ENCODE data around the gene AGAP1. TPM values are rescaled to one million over a fixed set of nuclear protein-coding genes. Genes with fewer than 3 reads are reported as not detected.

The AGAP1 gene
- polyA plus RNA-seq, 1 experiment: 12.4 TPM

DNA sequence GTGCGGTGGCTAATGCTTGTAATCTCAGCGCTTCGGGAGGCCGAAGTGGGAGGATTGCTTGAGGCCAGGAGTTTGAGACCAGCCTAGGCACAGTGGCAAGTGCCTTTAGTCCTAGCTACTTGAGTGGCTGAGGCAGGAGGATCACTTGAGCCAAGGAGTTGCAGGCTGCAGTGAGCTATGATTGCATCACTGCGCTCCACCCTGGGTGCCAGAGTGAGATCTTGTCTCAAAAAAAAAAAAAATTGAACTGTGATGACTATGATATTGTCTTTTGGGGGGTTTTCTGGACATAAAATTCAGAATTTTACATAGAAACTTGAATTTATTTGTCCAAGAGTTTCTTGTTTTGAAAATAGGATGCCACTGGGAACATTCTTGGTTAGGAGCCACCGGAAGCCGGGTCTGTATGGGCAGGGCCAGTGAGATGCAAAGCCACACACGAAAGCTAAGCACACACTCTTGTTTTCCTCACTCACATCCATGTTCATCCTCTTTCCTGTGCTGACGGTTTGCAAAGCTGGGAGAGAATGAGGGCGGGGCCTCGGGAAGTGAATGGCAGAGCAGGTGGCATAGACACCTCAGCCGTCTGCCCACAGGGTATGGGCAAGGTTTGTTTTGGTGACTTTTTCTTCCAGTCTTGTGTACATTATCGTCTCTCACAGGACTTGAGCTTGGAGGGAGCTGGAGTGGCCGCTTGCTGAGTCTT lies 12.6 kb downstream of the AGAP1 start:
- no peak overlapping the region for H3K27ac ChIP-seq (ENCODE audit: low read depth, low read length)
- TF ChIP-seq, protein P1, sequence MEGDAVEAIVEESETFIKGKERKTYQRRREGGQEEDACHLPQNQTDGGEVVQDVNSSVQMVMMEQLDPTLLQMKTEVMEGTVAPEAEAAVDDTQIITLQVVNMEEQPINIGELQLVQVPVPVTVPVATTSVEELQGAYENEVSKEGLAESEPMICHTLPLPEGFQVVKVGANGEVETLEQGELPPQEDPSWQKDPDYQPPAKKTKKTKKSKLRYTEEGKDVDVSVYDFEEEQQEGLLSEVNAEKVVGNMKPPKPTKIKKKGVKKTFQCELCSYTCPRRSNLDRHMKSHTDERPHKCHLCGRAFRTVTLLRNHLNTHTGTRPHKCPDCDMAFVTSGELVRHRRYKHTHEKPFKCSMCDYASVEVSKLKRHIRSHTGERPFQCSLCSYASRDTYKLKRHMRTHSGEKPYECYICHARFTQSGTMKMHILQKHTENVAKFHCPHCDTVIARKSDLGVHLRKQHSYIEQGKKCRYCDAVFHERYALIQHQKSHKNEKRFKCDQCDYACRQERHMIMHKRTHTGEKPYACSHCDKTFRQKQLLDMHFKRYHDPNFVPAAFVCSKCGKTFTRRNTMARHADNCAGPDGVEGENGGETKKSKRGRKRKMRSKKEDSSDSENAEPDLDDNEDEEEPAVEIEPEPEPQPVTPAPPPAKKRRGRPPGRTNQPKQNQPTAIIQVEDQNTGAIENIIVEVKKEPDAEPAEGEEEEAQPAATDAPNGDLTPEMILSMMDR (IDR thresholded peaks at IDR 0.05; ENCODE audit: low read depth, low read length): no peak
- H3K4me3 ChIP-seq (ENCODE audit: low read depth, low read length): no peak overlapping the region
- ChIA-PET CTCF (interaction anchor here (1.5 kb wide), 1 partner anchor 89 kb away, joined by 6 read pairs; no protein-coding TSS in a partner anchor), POLR2A (no interaction called here)
- no peak for DNase-seq (ENCODE audit: low read depth, low spot score)
- H3K27me3 ChIP-seq (ENCODE audit: control insufficient read depth, insufficient read depth, low read length): no peaks in the 10 kb centered on the region
- no peaks in the 10 kb centered on the region; the same call in 1 of the 2 replicates for H3K9me3 ChIP-seq (ENCODE audit: control insufficient read depth, insufficient read depth, low read length)

DNA sequence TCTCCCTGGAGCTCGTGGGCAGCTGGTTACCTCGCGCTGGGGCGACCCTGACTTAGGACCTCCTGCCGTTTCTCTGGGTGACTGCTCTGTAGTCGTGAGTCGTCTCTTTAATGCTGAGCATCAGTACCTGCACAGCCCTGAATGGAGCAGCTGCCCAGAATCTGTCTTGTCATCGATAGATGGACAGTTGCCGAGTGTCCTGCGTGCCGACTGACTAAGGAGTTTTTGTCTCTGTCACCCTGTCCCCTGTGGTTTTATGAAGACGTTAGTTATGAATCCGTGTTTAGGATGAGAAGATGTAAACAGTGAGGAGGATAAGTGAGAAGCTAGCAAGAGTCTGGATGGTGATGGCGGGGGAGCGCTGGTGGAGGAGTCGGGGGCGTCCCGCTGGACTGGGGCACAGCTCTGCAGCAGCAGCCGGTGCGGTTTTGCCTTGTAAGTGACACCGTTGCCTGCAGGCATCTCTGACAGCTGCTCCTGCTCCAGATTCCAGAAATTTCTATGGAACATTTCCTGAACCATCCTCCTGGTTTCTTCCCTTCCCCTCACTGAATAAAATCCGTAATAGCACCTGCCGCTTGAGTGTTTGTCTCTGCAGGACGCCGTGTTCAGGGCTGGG lies 13.3 kb downstream of the AGAP1 start:
- Histone ChIP-seq H3K4me3 (ENCODE audit: low read depth, low read length) (no peak overlapping the region), H3K9me3 (ENCODE audit: control insufficient read depth, insufficient read depth, low read length) (no peaks in the 10 kb centered on the region; the same call in 1 of the 2 replicates), H3K27me3 (ENCODE audit: control insufficient read depth, insufficient read depth, low read length) (no peaks in the 10 kb centered on the region), H3K27ac (ENCODE audit: low read depth, low read length) (no peak overlapping the region)
- no peak for DNase-seq (ENCODE audit: low read depth, low spot score)
- ChIA-PET CTCF (interaction anchor here (1.3 kb wide), 1 partner anchor 45 kb away, joined by 3 read pairs; no protein-coding TSS in a partner anchor), POLR2A (no interaction called here)
- TF ChIP-seq, protein P1 (IDR thresholded peaks at IDR 0.05; ENCODE audit: low read depth, low read length): no peak

DNA sequence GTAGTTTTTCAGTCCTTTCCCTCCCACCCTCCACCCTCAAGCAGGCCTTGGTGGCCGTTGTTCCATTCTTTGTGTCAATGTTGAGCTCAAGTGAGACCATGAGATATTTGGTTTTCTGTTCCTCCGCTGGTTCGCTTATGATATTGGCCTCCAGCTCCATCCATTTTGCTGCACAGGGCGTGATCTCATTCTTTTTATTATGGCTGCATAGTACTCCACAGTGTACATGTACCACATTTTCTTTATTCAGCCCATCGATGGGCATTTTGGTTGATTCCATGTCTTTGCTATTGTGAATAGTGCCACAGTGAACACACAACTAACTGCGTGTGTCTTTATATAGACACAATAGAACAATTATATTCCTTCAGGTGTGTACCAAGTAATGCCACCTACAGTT lies 14.1 kb downstream of the AGAP1 start:
- no peak for DNase-seq (ENCODE audit: low read depth, low spot score)
- ChIA-PET POLR2A (no interaction called here), CTCF (interaction anchor here (0.9 to 1.3 kb wide), 2 partner anchors 44 to 238 kb away, joined by 3 to 10 read pairs; no protein-coding TSS in a partner anchor)
- no peaks in the 10 kb centered on the region; the same call in 1 of the 2 replicates for H3K9me3 ChIP-seq (ENCODE audit: control insufficient read depth, insufficient read depth, low read length)
- TF ChIP-seq, protein P1 (IDR thresholded peaks at IDR 0.05; ENCODE audit: low read depth, low read length): no peak
- no peaks in the 10 kb centered on the region for H3K27me3 ChIP-seq (ENCODE audit: control insufficient read depth, insufficient read depth, low read length)
- no peak overlapping the region for H3K4me3 ChIP-seq (ENCODE audit: low read depth, low read length)
- no peak overlapping the region for H3K27ac ChIP-seq (ENCODE audit: low read depth, low read length)

DNA sequence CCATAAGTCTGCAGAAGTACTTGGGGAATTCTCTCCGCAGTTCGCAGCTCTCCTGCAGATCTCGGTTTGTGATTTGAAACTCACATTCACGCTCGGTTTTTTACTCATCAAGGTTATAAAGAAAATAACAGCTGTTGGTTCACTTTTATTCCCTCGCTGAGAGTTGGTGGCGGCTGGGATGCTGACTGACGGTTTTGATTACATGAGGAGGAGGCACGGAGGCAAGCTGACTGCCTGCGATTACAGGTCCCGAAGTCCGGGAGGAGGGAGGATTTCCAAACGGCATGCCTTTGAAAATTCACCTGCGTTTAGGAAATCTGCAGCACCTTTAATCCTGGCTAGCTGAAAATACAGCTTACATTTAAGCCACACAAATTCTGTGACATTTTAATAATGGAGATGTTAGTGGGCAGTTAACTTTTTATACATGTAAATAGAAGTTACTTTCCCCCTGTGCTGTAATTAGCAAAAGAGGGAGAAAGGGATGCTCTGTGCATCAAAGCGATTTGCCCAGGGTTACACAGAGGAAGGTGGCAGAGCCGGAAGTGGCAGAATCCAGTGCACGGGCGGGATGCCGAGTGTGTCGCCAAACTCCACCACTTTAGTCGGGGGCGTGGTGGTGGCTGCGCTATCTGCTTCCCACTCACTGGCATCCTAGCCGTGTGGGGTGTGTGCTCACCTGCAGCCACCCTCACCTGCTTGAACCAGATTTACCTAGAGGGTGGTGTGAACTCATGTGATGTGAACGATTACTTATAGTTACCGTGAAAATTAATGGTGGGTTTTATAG lies 14.7 kb downstream of the AGAP1 start:
- no peak for DNase-seq (ENCODE audit: low read depth, low spot score)
- H3K27ac ChIP-seq (ENCODE audit: low read depth, low read length): no peak overlapping the region
- TF ChIP-seq, protein P1 (IDR thresholded peaks at IDR 0.05; ENCODE audit: low read depth, low read length): no peak
- H3K9me3 ChIP-seq (ENCODE audit: control insufficient read depth, insufficient read depth, low read length): no peaks in the 10 kb centered on the region; the same call in 1 of the 2 replicates
- H3K27me3 ChIP-seq (ENCODE audit: control insufficient read depth, insufficient read depth, low read length): no peaks in the 10 kb centered on the region
- no peak overlapping the region for H3K4me3 ChIP-seq (ENCODE audit: low read depth, low read length)
- ChIA-PET POLR2A (no interaction called here), CTCF (interaction anchor here (0.9 to 1.3 kb wide), 2 partner anchors 43 to 238 kb away, joined by 3 to 10 read pairs; no protein-coding TSS in a partner anchor)

All from AG04450 (cell line).